Activated T-helper 2 cell treated with anti-CD3 and anti-CD28 coated beads, Interferon-gamma antibody, Interleukin-2, Interleukin-4, amounts not matched to agents 10 μg/mL and 5 μg/mL and 100 μg/mL, durations not matched to agents 14 hours and 24 hours and 36 hours (primary cell): ENCODE measurements around the gene OPCML. TPM values are rescaled to one million over a fixed set of nuclear protein-coding genes. Genes with fewer than 3 reads are reported as not detected.

Experiments used
- DNase-seq: peaks from one replicate; pipeline ENCODE4 v3.0.0; 2021; ENCODE audit warnings: low spot score
- H3K27ac Mint-ChIP-seq: one replicate; pipeline ENCODE4 v1.8.0; 2021; ENCODE audit warnings: mixed read lengths
- H3K27me3 Mint-ChIP-seq: one replicate; pipeline ENCODE4 v1.8.0; 2021; ENCODE audit warnings: low read depth, mixed read lengths
- H3K36me3 Mint-ChIP-seq: one replicate; pipeline ENCODE4 v1.8.0; 2021; ENCODE audit warnings: low read depth, mixed read lengths
- H3K4me1 Mint-ChIP-seq: one replicate; pipeline ENCODE4 v1.8.0; 2021; ENCODE audit warnings: low read depth, mixed read lengths
- H3K4me3 Mint-ChIP-seq: one replicate; pipeline ENCODE4 v1.8.0; 2021; ENCODE audit warnings: low read depth, mild to moderate bottlenecking, moderate library complexity, mixed read lengths
- H3K9me3 Mint-ChIP-seq: one replicate; pipeline ENCODE4 v1.8.0; 2021; ENCODE audit warnings: mixed read lengths
- intact Hi-C: fragments of 100-400 bp; cut with micrococcal nuclease; formaldehyde crosslinking; loops from one replicate; pipeline ENCODE4 v1.15.1; 2023
- total RNA-seq: library from RNA; stranded (reverse); gene quantifications from 2 replicates; pipeline ENCODE4 v1.2.3, GENCODE V29; 2022

The OPCML gene
- total RNA-seq, 1 donor from 2014 or later, result not detected

- intact Hi-C loops, result no loop called here
These were observed 378.2 kb downstream of the OPCML start for GRCh38 chr11:133154076-133154475.

GRCh38 chr11:133153031-133153430, 379.3 kb downstream of the OPCML start:
- Mint-ChIP-seq H3K4me1 (no peaks in the 10 kb centered on the region), H3K9me3 (no peaks in the 10 kb centered on the region), H3K4me3 (no peak overlapping the region), H3K27me3 (no peaks in the 10 kb centered on the region), H3K27ac (no peak overlapping the region), H3K36me3 (no peaks in the 10 kb centered on the region)
- DNase-seq, result no peak
- intact Hi-C loops, result no loop called here

More at GRCh38 chr11:133154076-133154475, 378.2 kb downstream of the OPCML start:
- Mint-ChIP-seq H3K9me3 (no peaks in the 10 kb centered on the region), H3K27ac (no peak overlapping the region), H3K4me1 (no peaks in the 10 kb centered on the region), H3K4me3 (no peak overlapping the region), H3K36me3 (no peaks in the 10 kb centered on the region), H3K27me3 (no peaks in the 10 kb centered on the region)
- DNase-seq, result no peak

GRCh38 chr11:133149698-133150097, 382.6 kb downstream of the OPCML start:
- no peaks in the 10 kb centered on the region for H3K36me3 Mint-ChIP-seq

GRCh38 chr11:133147625-133148024, 384.7 kb downstream of the OPCML start:
- Mint-ChIP-seq H3K27me3 (no peaks in the 10 kb centered on the region), H3K27ac (no peak overlapping the region), H3K36me3 (no peaks in the 10 kb centered on the region), H3K4me3 (no peak overlapping the region), H3K9me3 (no peaks in the 10 kb centered on the region), H3K4me1 (no peaks in the 10 kb centered on the region)
- intact Hi-C loops, result no loop called here
- no peak for DNase-seq

More at GRCh38 chr11:133149698-133150097, 382.6 kb downstream of the OPCML start:
- Mint-ChIP-seq H3K4me1 (no peaks in the 10 kb centered on the region), H3K9me3 (no peaks in the 10 kb centered on the region), H3K27me3 (no peaks in the 10 kb centered on the region), H3K4me3 (no peak overlapping the region), H3K27ac (no peak overlapping the region)
- DNase-seq, result no peak
- intact Hi-C loops, result no loop called here

- no peak for DNase-seq
- intact Hi-C loops, result no loop called here
- Mint-ChIP-seq H3K27me3 (no peaks in the 10 kb centered on the region), H3K4me3 (no peak overlapping the region), H3K9me3 (no peaks in the 10 kb centered on the region), H3K27ac (no peak overlapping the region), H3K4me1 (no peaks in the 10 kb centered on the region), H3K36me3 (no peaks in the 10 kb centered on the region)
These were observed 385.5 kb downstream of the OPCML start for GRCh38 chr11:133146697-133147306.

GRCh38 chr11:133137939-133138338, 394.4 kb downstream of the OPCML start:
- no peak for DNase-seq
- H3K4me1 Mint-ChIP-seq, result no peaks in the 10 kb centered on the region
- no peaks in the 10 kb centered on the region for H3K36me3 Mint-ChIP-seq
- no peaks in the 10 kb centered on the region for H3K9me3 Mint-ChIP-seq
- no peak overlapping the region for H3K27ac Mint-ChIP-seq
- H3K27me3 Mint-ChIP-seq, result no peaks in the 10 kb centered on the region
- H3K4me3 Mint-ChIP-seq, result no peak overlapping the region
- intact Hi-C loops, result no loop called here

- Mint-ChIP-seq H3K27me3 (no peaks in the 10 kb centered on the region), H3K4me3 (no peak overlapping the region), H3K4me1 (no peaks in the 10 kb centered on the region), H3K36me3 (no peaks in the 10 kb centered on the region), H3K27ac (no peak overlapping the region), H3K9me3 (no peaks in the 10 kb centered on the region)
- intact Hi-C loops, result no loop called here
- no peak for DNase-seq
These were observed 395.0 kb downstream of the OPCML start for GRCh38 chr11:133137270-133137669.

- DNase-seq, result no peak
- Mint-ChIP-seq H3K27ac (no peak overlapping the region), H3K36me3 (no peaks in the 10 kb centered on the region), H3K9me3 (no peaks in the 10 kb centered on the region), H3K27me3 (no peaks in the 10 kb centered on the region), H3K4me3 (no peak overlapping the region), H3K4me1 (no peaks in the 10 kb centered on the region)
- intact Hi-C loops, result no loop called here
These were observed 395.9 kb downstream of the OPCML start for GRCh38 chr11:133136376-133136775.

- intact Hi-C loops, result loop anchor here (1.0 kb wide), 1 partner anchor 701 kb away; no protein-coding TSS in a partner anchor
- Mint-ChIP-seq H3K27me3 (peaks cover 3% of the 10 kb centered on the region), H3K9me3 (no peaks in the 10 kb centered on the region), H3K4me3 (no peak overlapping the region), H3K27ac (no peak overlapping the region), H3K36me3 (no peaks in the 10 kb centered on the region), H3K4me1 (no peaks in the 10 kb centered on the region)
- DNase-seq, result peak; percentile 22
These were observed 397.8 kb downstream of the OPCML start for GRCh38 chr11:133134314-133135173.

GRCh38 chr11:133133606-133134005, 398.7 kb downstream of the OPCML start:
- H3K9me3 Mint-ChIP-seq, result no peaks in the 10 kb centered on the region
- no peaks in the 10 kb centered on the region for H3K4me1 Mint-ChIP-seq
- no peak overlapping the region for H3K4me3 Mint-ChIP-seq
- intact Hi-C loops, result loop anchor here (1.0 kb wide), 1 partner anchor 702 kb away; no protein-coding TSS in a partner anchor
- no peak for DNase-seq
- H3K27ac Mint-ChIP-seq, result no peak overlapping the region
- peaks cover 3% of the 10 kb centered on the region for H3K27me3 Mint-ChIP-seq
- no peaks in the 10 kb centered on the region for H3K36me3 Mint-ChIP-seq

GRCh38 chr11:133133050-133133449, 399.3 kb downstream of the OPCML start:
- H3K4me3 Mint-ChIP-seq, result no peak overlapping the region
- no peaks in the 10 kb centered on the region for H3K36me3 Mint-ChIP-seq
- H3K27ac Mint-ChIP-seq, result no peak overlapping the region
- DNase-seq, result no peak
- H3K27me3 Mint-ChIP-seq, result peaks cover 3% of the 10 kb centered on the region
- H3K4me1 Mint-ChIP-seq, result no peaks in the 10 kb centered on the region
- intact Hi-C loops, result no loop called here
- no peaks in the 10 kb centered on the region for H3K9me3 Mint-ChIP-seq

- no peak overlapping the region for H3K27ac Mint-ChIP-seq
- DNase-seq, result no peak
- H3K4me1 Mint-ChIP-seq, result no peaks in the 10 kb centered on the region
- H3K4me3 Mint-ChIP-seq, result no peak overlapping the region
- intact Hi-C loops, result no loop called here
- peaks cover 3% of the 10 kb centered on the region for H3K27me3 Mint-ChIP-seq
- no peaks in the 10 kb centered on the region for H3K9me3 Mint-ChIP-seq
- H3K36me3 Mint-ChIP-seq, result no peaks in the 10 kb centered on the region
These were observed 404.6 kb downstream of the OPCML start for GRCh38 chr11:133127741-133128140.

GRCh38 chr11:133123796-133124195, 408.5 kb downstream of the OPCML start:
- H3K27me3 Mint-ChIP-seq, result no peaks in the 10 kb centered on the region
- H3K27ac Mint-ChIP-seq, result no peak overlapping the region
- H3K4me3 Mint-ChIP-seq, result no peak overlapping the region
- no peaks in the 10 kb centered on the region for H3K9me3 Mint-ChIP-seq
- intact Hi-C loops, result no loop called here
- no peaks in the 10 kb centered on the region for H3K36me3 Mint-ChIP-seq
- H3K4me1 Mint-ChIP-seq, result no peaks in the 10 kb centered on the region
- DNase-seq, result no peak
